T47D (cell line): Measurements from ENCODE around the gene RGS6.

Experiments
- DNase-seq, 2 experiments: peaks; one replicate each; pipeline versions ENCODE4 v3.0.0 to v3.0.0-alpha.2; 2011 to 2012; ENCODE audit warnings: low read depth in 1 of 2, low spot score in 1 of 2
- JUND ChIP-seq: IDR thresholded peaks from 2 replicates; pipeline ENCODE4 v1.6.1; 2012; ENCODE audit warnings: low read depth
- in situ Hi-C: cut with HindIII; loops from 2 replicates; pipeline ENCODE4 v1.10.0; 2016; ENCODE audit warnings: low sequenced_read_pairs, low pct_unique_long_range_greater_than_20kb

Gene RGS6

GRCh38 chr14:72270749-72271148 lies 338.5 kb downstream of the RGS6 start:
- no peak for DNase-seq
- in situ Hi-C loops, result no loop called here
- TF ChIP-seq JUND, result no peak

- in situ Hi-C loops, result no loop called here
- no peak for TF ChIP-seq JUND
- DNase-seq, result no peak
Measured at GRCh38 chr14:72275242-72275641, 343.0 kb downstream of the RGS6 start.

- no peak for TF ChIP-seq JUND
- no peak for DNase-seq
- in situ Hi-C loops, result no loop called here
Measured at GRCh38 chr14:72278316-72278715, 346.1 kb downstream of the RGS6 start.

GRCh38 chr14:72284176-72284575 lies 351.9 kb downstream of the RGS6 start:
- no peak for TF ChIP-seq JUND
- DNase-seq, result no peak
- in situ Hi-C loops, result no loop called here

DNA sequence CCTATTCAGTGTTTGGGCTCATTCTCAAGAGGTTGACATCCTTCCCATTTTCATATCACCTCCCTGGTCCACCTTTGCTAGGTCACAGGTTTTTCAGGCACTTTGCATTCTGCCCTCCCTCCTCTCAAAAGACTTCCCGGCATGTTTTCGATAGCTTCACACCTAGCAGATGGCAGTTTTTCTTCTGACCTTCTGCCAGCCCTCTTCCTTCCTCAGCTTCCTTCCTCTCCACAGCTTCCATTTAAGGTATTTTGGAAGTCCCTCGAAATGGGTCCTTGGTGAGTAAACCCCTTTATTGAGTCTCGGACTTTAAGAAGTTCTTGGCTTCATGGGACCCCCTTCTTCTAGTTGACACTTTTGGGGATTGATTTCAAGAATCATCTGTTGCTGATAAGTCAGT lies 358.0 kb downstream of the RGS6 start:
- no peak for DNase-seq

GRCh38 chr14:72291908-72292688 lies 359.9 kb downstream of the RGS6 start:
- no peak for TF ChIP-seq JUND
- DNase-seq, result peak; percentile 59 to 77
- in situ Hi-C loops, result no loop called here

More for the DNA sequence above, 358.0 kb downstream of the RGS6 start:
- in situ Hi-C loops, result no loop called here
- TF ChIP-seq JUND, result no peak

GRCh38 chr14:72292689-72293024 lies 360.4 kb downstream of the RGS6 start:
- no peak for DNase-seq
- in situ Hi-C loops, result no loop called here
- no peak for TF ChIP-seq JUND

- no peak for TF ChIP-seq JUND
- DNase-seq, result no peak
- in situ Hi-C loops, result no loop called here
Measured at GRCh38 chr14:72301352-72301751, 369.1 kb downstream of the RGS6 start.

DNA sequence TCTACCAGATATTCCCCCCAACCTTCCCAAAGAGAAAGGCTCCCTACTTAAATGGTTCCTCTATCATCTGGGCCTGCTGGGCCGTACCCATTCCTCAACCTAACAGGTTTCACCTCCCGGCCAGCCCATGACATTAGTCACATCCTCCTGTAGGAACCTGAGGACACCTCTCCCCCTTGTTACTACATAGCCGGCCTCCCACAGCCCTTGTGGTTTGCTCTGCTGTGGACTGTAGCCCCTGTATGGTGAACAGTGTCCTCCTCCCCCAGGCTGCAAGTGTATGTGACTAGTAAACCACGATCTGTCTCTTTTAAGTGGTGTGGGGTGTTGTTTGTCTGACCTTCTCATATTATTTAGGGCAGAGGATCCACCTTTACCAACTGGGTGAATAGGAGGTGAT lies 371.7 kb downstream of the RGS6 start:
- TF ChIP-seq JUND, result no peak
- in situ Hi-C loops, result no loop called here
- no peak for DNase-seq

DNA sequence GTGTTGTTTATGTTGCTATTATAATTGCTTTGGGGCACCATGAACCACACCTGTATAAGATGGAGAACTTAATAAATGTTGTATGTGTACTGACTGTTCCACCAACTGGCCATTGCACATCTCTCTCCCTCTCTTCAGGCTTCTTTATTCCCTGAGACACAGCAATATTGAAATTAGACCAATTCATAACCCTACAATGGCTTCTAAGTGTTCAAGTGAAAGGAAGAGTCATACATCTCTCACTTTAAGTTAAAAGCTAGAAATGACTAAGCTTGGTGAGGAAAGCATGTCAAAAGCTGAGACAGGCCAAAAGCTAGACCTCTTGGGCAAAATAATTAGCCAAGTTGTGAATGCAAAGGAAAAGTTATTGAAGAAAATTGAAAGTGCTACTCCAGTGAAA lies 373.3 kb downstream of the RGS6 start:
- in situ Hi-C loops, result no loop called here
- no peak for DNase-seq
- no peak for TF ChIP-seq JUND

DNA sequence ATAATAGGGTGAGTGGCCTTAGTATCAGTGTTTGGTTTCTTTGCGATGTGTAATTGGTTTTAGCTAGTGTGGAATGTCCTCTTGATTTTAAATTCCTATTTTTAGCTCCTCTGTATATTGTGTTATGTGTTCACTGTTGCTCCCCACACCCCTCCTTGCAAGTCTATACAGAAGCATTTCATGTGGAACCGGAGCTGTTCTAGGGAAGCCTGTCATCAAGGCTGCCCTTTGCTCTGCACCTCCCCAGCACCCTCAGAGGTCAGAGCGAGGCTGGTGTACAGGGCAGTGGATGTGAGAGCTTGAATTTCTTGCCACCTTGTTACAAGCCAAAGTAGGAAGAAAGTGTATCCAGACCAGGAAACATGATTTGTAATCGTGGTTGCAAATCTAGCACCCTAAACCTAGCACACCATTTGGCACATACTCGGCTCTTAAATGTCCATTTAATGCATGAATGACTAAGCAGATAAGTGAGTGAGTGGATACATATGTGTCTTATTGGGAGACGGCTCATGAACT lies 376.8 kb downstream of the RGS6 start:
- in situ Hi-C loops, result no loop called here
- DNase-seq, result no peak
- no peak for TF ChIP-seq JUND

DNA sequence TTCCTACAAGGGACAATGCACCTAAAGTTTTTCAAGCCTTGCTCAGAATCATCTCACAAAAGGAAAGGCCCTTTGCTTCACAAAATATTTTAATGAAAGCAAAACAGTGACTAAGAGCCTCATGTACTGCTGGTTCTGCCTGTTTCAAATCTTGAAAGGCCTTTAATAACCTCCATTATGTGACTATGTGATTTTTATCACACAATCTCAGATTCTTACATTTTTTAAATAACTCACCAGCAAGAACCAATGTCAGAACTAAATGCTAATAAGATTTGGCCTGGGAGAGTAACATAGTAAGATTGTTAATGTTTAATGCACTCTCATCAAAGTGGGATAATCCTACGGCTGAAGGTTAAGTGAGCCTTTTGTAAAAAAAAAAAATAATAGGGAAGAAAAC lies 378.9 kb downstream of the RGS6 start:
- no peak for TF ChIP-seq JUND
- no peak for DNase-seq
- in situ Hi-C loops, result no loop called here

- in situ Hi-C loops, result no loop called here
- no peak for TF ChIP-seq JUND
- no peak for DNase-seq
Measured at GRCh38 chr14:72311516-72311915, 379.3 kb downstream of the RGS6 start.
